H1 (cell line): ENCODE results near the gene HDAC10. TPM values are rescaled to one million over a fixed set of nuclear protein-coding genes. Genes with fewer than 3 reads are reported as not detected.

Experiments used
- CTCF ChIA-PET: fragments of 300-600 bp; sonication (Branson Sonifier 250); formaldehyde crosslinking; loops from one replicate; lab custom pipeline; 2021; ENCODE audit not compliant: partially characterized antibody; lab: Charles Lee
- POLR2A ChIA-PET: fragments of 300-600 bp; sonication (Branson Sonifier 250); formaldehyde crosslinking; loops from one replicate; lab custom pipeline; 2021; ENCODE audit warnings: inconsistent platforms; ENCODE audit not compliant: partially characterized antibody; lab: Charles Lee
- DNase-seq, 2 experiments: peaks; one replicate each; pipeline versions ENCODE4 v3.0.0 to v3.0.0-alpha.2; 2010 to 2022; ENCODE audit warnings: low spot score in 2 of 2, low read depth in 1 of 2, mixed read lengths in 1 of 2
- FAIRE-seq: peaks from 2 replicates; lab custom pipeline; 2011; peaks lifted over from hg19 to GRCh38; lab: Jason Lieb, UNC
- H2AFZ ChIP-seq: 2 replicates; pipeline ENCODE4 v1.8.1; 2012; ENCODE audit warnings: low read length, inconsistent platforms
- H2AK5ac ChIP-seq: 2 replicates; pipeline ENCODE4 v1.6.1; 2013; ENCODE audit warnings: low read depth, low read length
- H2BK120ac ChIP-seq: replicated peaks from 2 replicates; pipeline ENCODE3; 2013; ENCODE audit warnings: low read depth, low read length, inconsistent platforms
- H2BK12ac ChIP-seq: 2 replicates; pipeline ENCODE4 v1.6.1; 2013; ENCODE audit warnings: low read depth, low read length
- H2BK15ac ChIP-seq: 2 replicates; pipeline ENCODE4 v1.6.1; 2013; ENCODE audit warnings: low read length
- H2BK20ac ChIP-seq: 2 replicates; pipeline ENCODE4 v1.6.1; 2013; ENCODE audit warnings: low read length
- H2BK5ac ChIP-seq: 2 replicates; pipeline ENCODE4 v1.6.1; 2013; ENCODE audit warnings: low read depth, low read length
- H3K14ac ChIP-seq: 2 replicates; pipeline ENCODE4 v1.6.1; 2013; ENCODE audit warnings: inconsistent platforms; ENCODE audit not compliant: insufficient read length
- H3K18ac ChIP-seq: 2 replicates; pipeline ENCODE4 v1.6.1; 2013; ENCODE audit warnings: low read length; ENCODE audit errors: extremely low read depth
- H3K23ac ChIP-seq: 2 replicates; pipeline ENCODE4 v1.6.1; 2013; ENCODE audit warnings: inconsistent platforms; ENCODE audit not compliant: insufficient read length
- H3K23me2 ChIP-seq: 2 replicates; pipeline ENCODE4 v1.6.1; 2013; ENCODE audit warnings: low read depth, low read length
- H3K27ac ChIP-seq: 2 replicates; pipeline ENCODE4 v1.6.1; 2011; ENCODE audit warnings: low read depth, low read length, inconsistent platforms
- H3K27me3 ChIP-seq, 4 experiments: replicated peaks in 1 of 4; 1 replicate in 1 of 4; 2 replicates in 3 of 4; pipeline versions ENCODE4 v1.6.1 to v1.8.1; 2011 to 2013; ENCODE audit warnings: low read length in 3 of 4, mild to moderate bottlenecking in 3 of 4, inconsistent platforms in 2 of 4, mixed read lengths in 2 of 4, moderate library complexity in 1 of 4; ENCODE audit not compliant: control insufficient read depth in 3 of 4, insufficient read depth in 3 of 4; ENCODE audit errors: extremely low read depth in 1 of 4
- H3K36me3 ChIP-seq, 4 experiments: 2 replicates each; pipeline versions ENCODE4 v1.6.1 to v1.8.1; 2011 to 2013; ENCODE audit warnings: mild to moderate bottlenecking in 4 of 4, low read length in 3 of 4, moderate library complexity in 2 of 4, control low read depth in 1 of 4, inconsistent platforms in 1 of 4; ENCODE audit not compliant: insufficient read depth in 4 of 4, control insufficient read depth in 2 of 4
- H3K4ac ChIP-seq: replicated peaks from 2 replicates; pipeline ENCODE3; 2013; ENCODE audit warnings: low read length, low read depth, mixed read lengths, inconsistent platforms; ENCODE audit not compliant: insufficient read length
- H3K4me1 ChIP-seq, 4 experiments: replicated peaks in 1 of 4; 1 replicate in 1 of 4; 2 replicates in 3 of 4; pipeline versions ENCODE4 v1.6.1 to v1.8.1; 2011 to 2013; ENCODE audit warnings: low read length in 3 of 4, inconsistent platforms in 2 of 4, mixed read lengths in 1 of 4; ENCODE audit not compliant: insufficient read depth in 4 of 4, control insufficient read depth in 3 of 4
- H3K4me2 ChIP-seq, 2 experiments: 2 replicates each; pipeline versions ENCODE4 v1.6.1 to v1.8.1; 2011 to 2013; ENCODE audit warnings: low read depth in 2 of 2, low read length in 2 of 2, control low read depth in 1 of 2, inconsistent platforms in 1 of 2, mild to moderate bottlenecking in 1 of 2; ENCODE audit not compliant: insufficient read depth in 1 of 2
- H3K4me3 ChIP-seq, 4 experiments: fragments of 200-600, 300-600 bp in 1 of 4; sonication (generic), shearing (Covaris generic), sonication (Bioruptor Twin) in 1 of 4; 2 replicates each; pipeline versions ENCODE4 v1.5.1 to v1.8.1; 2011 to 2016; ENCODE audit warnings: low read length in 4 of 4, low read depth in 3 of 4, control low read depth in 2 of 4, inconsistent platforms in 2 of 4, mild to moderate bottlenecking in 2 of 4, mixed read lengths in 1 of 4, moderate library complexity in 1 of 4; ENCODE audit not compliant: insufficient read depth in 2 of 4; ENCODE audit errors: extremely low read depth in 1 of 4
- H3K56ac ChIP-seq: replicated peaks from 2 replicates; pipeline ENCODE3; 2013; ENCODE audit warnings: low read depth, mild to moderate bottlenecking, mixed read lengths, low read length, inconsistent platforms; ENCODE audit not compliant: insufficient read length
- H3K79me1 ChIP-seq: 2 replicates; pipeline ENCODE4 v1.6.1; 2013; ENCODE audit warnings: low read depth, low read length, control low read depth
- H3K79me2 ChIP-seq, 2 experiments: 2 replicates each; pipeline versions ENCODE4 v1.6.1 to v1.8.1; 2012 to 2013; ENCODE audit warnings: low read length in 2 of 2, mild to moderate bottlenecking in 2 of 2, inconsistent platforms in 1 of 2; ENCODE audit not compliant: insufficient read depth in 2 of 2, control insufficient read depth in 1 of 2
- H3K9ac ChIP-seq, 4 experiments: replicated peaks in 1 of 4; 1 replicate in 1 of 4; 2 replicates in 3 of 4; pipeline versions ENCODE4 v1.6.1 to v1.8.1; 2011 to 2013; ENCODE audit warnings: low read depth in 3 of 4, low read length in 3 of 4, control low read depth in 2 of 4, mild to moderate bottlenecking in 2 of 4, moderate library complexity in 2 of 4, inconsistent platforms in 1 of 4; ENCODE audit errors: extremely low read depth in 1 of 4
- H3K9me3 ChIP-seq, 2 experiments: 2 replicates each; pipeline versions ENCODE4 v1.6.1 to v1.8.1; 2012 to 2013; ENCODE audit warnings: mild to moderate bottlenecking in 2 of 2, moderate library complexity in 2 of 2, control low read depth in 1 of 2, inconsistent platforms in 1 of 2, low read depth in 1 of 2, low read length in 1 of 2, mixed read lengths in 1 of 2; ENCODE audit not compliant: insufficient read depth in 2 of 2
- H4K20me1 ChIP-seq, 2 experiments: replicated peaks in 1 of 2; 2 replicates each; pipeline versions ENCODE3 to v1.8.1; 2011 to 2013; ENCODE audit warnings: inconsistent platforms in 2 of 2, low read length in 2 of 2, mild to moderate bottlenecking in 1 of 2; ENCODE audit not compliant: insufficient read depth in 2 of 2, control insufficient read depth in 1 of 2
- H4K5ac ChIP-seq: 2 replicates; pipeline ENCODE4 v1.6.1; 2013; ENCODE audit warnings: low read length, low read depth, mixed read lengths, inconsistent platforms; ENCODE audit not compliant: insufficient read length
- H4K8ac ChIP-seq: 2 replicates; pipeline ENCODE4 v1.8.0; 2013; ENCODE audit warnings: mild to moderate bottlenecking, moderate library complexity, low read length, inconsistent platforms; ENCODE audit not compliant: insufficient read depth; ENCODE audit errors: extremely low read depth
- H4K91ac ChIP-seq: replicated peaks from 2 replicates; pipeline ENCODE3; 2013; ENCODE audit warnings: low read length, mixed read lengths, inconsistent platforms; ENCODE audit not compliant: insufficient read length
- RBBP5 ChIP-seq: IDR thresholded peaks from 2 replicates; pipeline ENCODE4 v1.7.1; 2012; ENCODE audit warnings: low read depth, mild to moderate bottlenecking, inconsistent platforms, low read length, moderate library complexity, borderline replicate concordance
- SP4 ChIP-seq: IDR thresholded peaks from 2 replicates; pipeline ENCODE4 v1.6.1; 2012; ENCODE audit warnings: low read length, inconsistent platforms
- WGBS, 2 experiments: shearing (Covaris generic) in 1 of 2; methylation state at CpG; one replicate each; pipeline versions ENCODE4 v1.1.6 to v1.1.7; 2013 to 2015; ENCODE audit warnings: low lambda C conversion rate in 2 of 2, mixed read lengths in 2 of 2, inconsistent platforms in 1 of 2, low coverage in 1 of 2, missing lambda C conversion rate in 1 of 2; ENCODE audit not compliant: insufficient replicate concordance in 2 of 2, insufficient coverage in 1 of 2, insufficient read length in 1 of 2; ENCODE audit errors: extremely low coverage in 1 of 2, missing lambda C conversion rate in 1 of 2; 5-methylcytosine and 5-hydroxymethylcytosine counted together
- polyA plus RNA-seq, 7 experiments: library from polyadenylated mRNA; depleted of rRNA in 3 of 7; stranded (reverse) in 5 of 7; unstranded in 2 of 7; fragments of >200 nt in 5 of 7; fragments of 200-250 nt in 2 of 7; gene quantifications; 1 replicate in 5 of 7; 2 replicates in 1 of 7; 4 replicates in 1 of 7; pipeline versions ENCODE4 v1.2.1 to v1.2.3, GENCODE V29; 2011 to 2013; ENCODE audit warnings: missing spikeins in 2 of 7, mixed read lengths in 2 of 7
- total RNA-seq: library from RNA; stranded (reverse); fragmentation: NEBNext Ultra II Directional; extraction: Animal tissue kit (Norgen Biotek cat#: 25700); gene quantifications from 2 replicates; pipeline ENCODE4 v1.2.1, GENCODE V29; 2021
- TF ChIP-seq, protein P1 (sequence below): IDR thresholded peaks from 2 replicates; pipeline ENCODE4 v1.6.1; 2011; ENCODE audit warnings: low read length, improper control_type of control experiment
- TF ChIP-seq, protein P2 (sequence below): IDR thresholded peaks from 2 replicates; pipeline ENCODE4 v1.6.1; 2012; ENCODE audit warnings: inconsistent platforms
- TF ChIP-seq, protein P3 (sequence below): IDR thresholded peaks from 2 replicates; pipeline ENCODE4 v1.6.1; 2012; ENCODE audit warnings: inconsistent platforms

The HDAC10 gene
- total and polyA plus RNA-seq, 2 of the 8 experiments (the other 6 are each of a cell fraction or from before 2014, with no cell fraction given) = 11.2 to 26.4 TPM

DNA sequence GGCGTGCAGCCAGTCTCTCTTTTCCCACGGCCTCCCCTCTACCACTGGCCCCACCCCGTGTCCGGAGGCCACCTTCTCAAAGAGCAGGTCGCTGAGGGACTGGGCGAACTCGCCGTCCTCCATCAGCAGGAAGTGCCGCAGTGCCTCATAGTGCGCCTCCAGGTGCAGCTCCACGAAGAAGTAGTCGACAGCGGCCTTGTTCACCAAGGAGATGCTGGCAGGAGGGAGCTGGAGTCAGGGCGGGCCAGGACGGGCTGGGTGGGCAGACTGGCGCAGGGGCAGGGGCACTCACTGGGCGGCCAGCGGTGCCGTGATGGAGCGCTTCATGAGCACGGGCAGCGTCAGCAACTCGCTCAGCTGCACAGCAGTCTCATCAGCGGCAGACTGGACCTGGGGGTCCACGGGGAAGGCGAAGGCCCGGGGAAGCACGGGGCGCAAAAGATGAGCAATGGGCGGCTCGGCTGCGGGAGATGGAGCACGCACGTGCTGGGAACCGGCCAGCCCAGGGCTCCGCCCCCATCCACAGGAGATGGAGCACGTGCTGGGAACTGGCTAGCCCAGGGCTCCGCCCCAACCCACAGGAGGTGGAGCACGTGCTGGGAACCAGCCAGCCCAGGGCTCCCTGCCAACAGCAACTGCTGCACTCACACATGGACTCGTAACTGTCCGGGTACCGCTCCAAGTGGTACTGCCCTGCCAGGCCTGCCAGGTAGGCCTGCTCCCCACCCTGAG, 31.9 kb downstream of the HDAC10 start:
- no peak overlapping the region for H3K4ac ChIP-seq
- peaks cover 0 to 11% (median 2%) of the 10 kb centered on the region in 4 experiments; a peak in 3 of 7 replicates for H3K4me1 ChIP-seq
- H2AK5ac ChIP-seq = no peak overlapping the region
- H3K36me3 ChIP-seq = peaks cover 5 to 43% (median 28%) of the 10 kb centered on the region in 4 experiments
- no peak for FAIRE-seq
- TF ChIP-seq, protein P1, sequence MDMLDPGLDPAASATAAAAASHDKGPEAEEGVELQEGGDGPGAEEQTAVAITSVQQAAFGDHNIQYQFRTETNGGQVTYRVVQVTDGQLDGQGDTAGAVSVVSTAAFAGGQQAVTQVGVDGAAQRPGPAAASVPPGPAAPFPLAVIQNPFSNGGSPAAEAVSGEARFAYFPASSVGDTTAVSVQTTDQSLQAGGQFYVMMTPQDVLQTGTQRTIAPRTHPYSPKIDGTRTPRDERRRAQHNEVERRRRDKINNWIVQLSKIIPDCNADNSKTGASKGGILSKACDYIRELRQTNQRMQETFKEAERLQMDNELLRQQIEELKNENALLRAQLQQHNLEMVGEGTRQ = peak; percentile 77
- TF ChIP-seq, protein P2, sequence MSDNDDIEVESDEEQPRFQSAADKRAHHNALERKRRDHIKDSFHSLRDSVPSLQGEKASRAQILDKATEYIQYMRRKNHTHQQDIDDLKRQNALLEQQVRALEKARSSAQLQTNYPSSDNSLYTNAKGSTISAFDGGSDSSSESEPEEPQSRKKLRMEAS = peak; percentile 90
- TF ChIP-seq, protein P3, sequence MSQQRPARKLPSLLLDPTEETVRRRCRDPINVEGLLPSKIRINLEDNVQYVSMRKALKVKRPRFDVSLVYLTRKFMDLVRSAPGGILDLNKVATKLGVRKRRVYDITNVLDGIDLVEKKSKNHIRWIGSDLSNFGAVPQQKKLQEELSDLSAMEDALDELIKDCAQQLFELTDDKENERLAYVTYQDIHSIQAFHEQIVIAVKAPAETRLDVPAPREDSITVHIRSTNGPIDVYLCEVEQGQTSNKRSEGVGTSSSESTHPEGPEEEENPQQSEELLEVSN = peak; percentile 36; the same call in 1 of the 2 replicates
- no peak for TF ChIP-seq RBBP5
- no peak for TF ChIP-seq SP4
- TF ChIP-seq, all 59 proteins: peak for 3
- H3K27ac ChIP-seq = no peak overlapping the region
- no peak overlapping the region for H2BK120ac ChIP-seq
- peaks cover 7 to 32% of the 10 kb centered on the region in 2 experiments for H4K20me1 ChIP-seq
- no peak overlapping the region for H2BK15ac ChIP-seq
- H3K27me3 ChIP-seq = no peaks in the 10 kb centered on the region
- peaks cover 2% of the 10 kb centered on the region; the same call in 1 of the 2 replicates for H3K79me1 ChIP-seq
- 86% methylated on average over 34 of the region's 42 CpGs; no CpG with 5 or more reads in 1 of the 2 experiments for WGBS, 2 experiments
- no peak overlapping the region for H3K23ac ChIP-seq
- H4K91ac ChIP-seq = no peak overlapping the region
- ChIA-PET POLR2A (interaction anchor here (0.7 to 2.9 kb wide), 9 partner anchors 8 to 447 kb away, joined by 3 to 9 read pairs (median 3); no protein-coding TSS in a partner anchor), CTCF (interaction anchor here (0.6 to 2.4 kb wide), 10 partner anchors 11 to 344 kb away, joined by 3 to 6 read pairs (median 4); partner anchors contain the start of gene SYCE3)
- H3K9ac ChIP-seq = no peak overlapping the region
- H4K5ac ChIP-seq = no peak overlapping the region
- H3K9me3 ChIP-seq = no peaks in the 10 kb centered on the region; a peak in 1 of 4 replicates
- no peaks in the 10 kb centered on the region; a peak in 1 of 4 replicates for H3K79me2 ChIP-seq
- no peak overlapping the region for H3K56ac ChIP-seq
- H2AFZ ChIP-seq = no peak overlapping the region
- H3K4me2 ChIP-seq = no peak overlapping the region
- no peak overlapping the region for H2BK5ac ChIP-seq
- H2BK12ac ChIP-seq = no peak overlapping the region; the same call in 1 of the 2 replicates
- H3K23me2 ChIP-seq = no peaks in the 10 kb centered on the region
- H3K18ac ChIP-seq = no peak overlapping the region; the same call in 1 of the 2 replicates
- 0 out of 2 replicates have a peak overlapping the region, but pooled peaks have one; percentile 25 for H4K8ac ChIP-seq
- DNase-seq = peak; percentile 25 to 76
- H3K4me3 ChIP-seq = no peak overlapping the region
- H2BK20ac ChIP-seq = no peak overlapping the region
- no peak overlapping the region for H3K14ac ChIP-seq
